Stimulated activated CD8-positive, alpha-beta memory T cell treated with anti-CD3 and anti-CD28 coated beads, Interleukin-2, amount 100 ng/mL, for 48 hours (primary cell): ENCODE data around the gene CASP10.

Source experiments
- DNase-seq, 2 donors: peaks; one replicate each; pipeline ENCODE4 v3.0.0-alpha.2; 2020; ENCODE audit warnings: low read depth in 2 of 2

Gene CASP10

GRCh38 chr2:201197781-201198180 is 14.8 kb downstream of the CASP10 start:
- DNase-seq = no peak

- DNase-seq = no peak
These were observed 16.9 kb downstream of the CASP10 start for GRCh38 chr2:201199847-201200246.

GRCh38 chr2:201200345-201200744 is 17.4 kb downstream of the CASP10 start:
- DNase-seq = no peak

GRCh38 chr2:201201371-201201770 is 18.4 kb downstream of the CASP10 start:
- no peak for DNase-seq

- DNase-seq = no peak
These were observed 21.1 kb downstream of the CASP10 start for GRCh38 chr2:201203916-201204654.

- no peak for DNase-seq
These were observed 21.9 kb downstream of the CASP10 start for GRCh38 chr2:201204655-201205514.

- DNase-seq = no peak
These were observed 22.5 kb downstream of the CASP10 start for GRCh38 chr2:201205515-201205849.

- DNase-seq = no peak
These were observed 25.8 kb downstream of the CASP10 start for GRCh38 chr2:201208563-201209252.

GRCh38 chr2:201215963-201216362 is 33.0 kb downstream of the CASP10 start:
- no peak for DNase-seq

GRCh38 chr2:201216918-201217317 is 34.0 kb downstream of the CASP10 start:
- DNase-seq = no peak

- no peak for DNase-seq
These were observed 35.8 kb downstream of the CASP10 start for GRCh38 chr2:201218780-201219179.

- no peak for DNase-seq
These were observed 36.6 kb downstream of the CASP10 start for GRCh38 chr2:201219328-201220096.

GRCh38 chr2:201220102-201220570 is 37.2 kb downstream of the CASP10 start:
- no peak for DNase-seq

- DNase-seq = no peak
These were observed 40.4 kb downstream of the CASP10 start for GRCh38 chr2:201223089-201224073.

- DNase-seq = no peak
These were observed 45.5 kb downstream of the CASP10 start for GRCh38 chr2:201228271-201228911.

GRCh38 chr2:201228912-201229290 is 46.0 kb downstream of the CASP10 start:
- no peak for DNase-seq

GRCh38 chr2:201231781-201232466 is 49.0 kb downstream of the CASP10 start:
- peak; percentile 81 to 82 for DNase-seq

- DNase-seq = no peak
These were observed 49.5 kb downstream of the CASP10 start for GRCh38 chr2:201232467-201232815.

- peak; percentile 69 to 81 for DNase-seq
These were observed 50.4 kb downstream of the CASP10 start for GRCh38 chr2:201233192-201233811.
